Hematopoietic multipotent progenitor cell treated with erythropoietin and hydrocortisone succinate and interleukin-3 and kit ligand, for 15 days (in vitro differentiated cells): Measurements from ENCODE around the gene CD9.

Source experiments
- DNase-seq: peaks from one replicate; pipeline ENCODE4 v3.0.0-alpha.2; 2015; ENCODE audit warnings: low spot score

Gene CD9

DNA sequence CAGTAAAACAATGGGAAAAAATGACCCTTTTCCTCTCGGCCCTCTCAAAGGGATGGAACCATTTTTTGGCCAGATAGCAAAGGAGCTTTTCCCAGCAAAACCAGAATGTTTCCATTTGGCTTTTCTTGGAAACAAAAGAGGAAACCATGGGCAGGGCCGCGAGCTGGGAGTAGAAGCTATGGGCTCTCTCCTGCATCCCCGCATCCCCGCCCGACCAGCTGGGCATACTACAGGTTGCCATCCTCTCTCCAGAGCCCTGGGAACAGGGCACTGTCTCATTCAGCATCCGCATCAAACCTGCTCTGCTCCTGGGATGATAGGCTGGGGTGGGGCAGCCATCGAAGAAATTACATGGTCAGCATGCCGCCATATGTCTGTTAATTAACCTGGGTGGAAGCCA is 20.9 kb downstream of the CD9 start:
- no peak for DNase-seq

DNA sequence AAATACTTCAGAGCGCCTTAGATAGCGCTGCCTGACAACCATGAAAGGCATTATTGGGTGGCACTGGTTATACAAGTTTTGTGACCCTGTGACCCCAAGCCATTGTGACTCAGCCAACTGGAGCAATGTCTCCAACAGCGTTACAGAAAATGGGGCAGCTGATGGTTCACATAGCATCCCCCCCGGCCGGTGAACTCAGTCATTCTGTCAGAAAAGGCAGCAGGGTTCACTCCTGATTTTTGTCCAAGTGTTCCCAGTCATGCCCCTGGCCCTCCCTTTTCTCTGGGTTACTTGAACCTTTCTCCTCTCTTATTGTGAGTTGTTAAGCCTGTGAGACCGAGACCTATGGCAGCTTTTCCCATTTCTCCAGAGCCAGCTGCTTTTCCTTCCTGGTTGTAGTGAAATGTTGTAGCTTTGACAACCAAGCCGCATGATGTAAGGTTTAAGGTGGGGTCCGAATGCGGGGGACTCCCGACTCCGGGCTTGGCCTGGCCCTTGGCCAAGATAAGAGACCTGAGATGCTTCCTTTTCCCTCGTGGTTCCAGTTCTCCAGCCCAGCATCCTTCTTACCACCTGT is 22.0 kb downstream of the CD9 start:
- DNase-seq = no peak

- DNase-seq = no peak
These were observed 23.3 kb downstream of the CD9 start for GRCh38 chr12:6223545-6223944.

DNA sequence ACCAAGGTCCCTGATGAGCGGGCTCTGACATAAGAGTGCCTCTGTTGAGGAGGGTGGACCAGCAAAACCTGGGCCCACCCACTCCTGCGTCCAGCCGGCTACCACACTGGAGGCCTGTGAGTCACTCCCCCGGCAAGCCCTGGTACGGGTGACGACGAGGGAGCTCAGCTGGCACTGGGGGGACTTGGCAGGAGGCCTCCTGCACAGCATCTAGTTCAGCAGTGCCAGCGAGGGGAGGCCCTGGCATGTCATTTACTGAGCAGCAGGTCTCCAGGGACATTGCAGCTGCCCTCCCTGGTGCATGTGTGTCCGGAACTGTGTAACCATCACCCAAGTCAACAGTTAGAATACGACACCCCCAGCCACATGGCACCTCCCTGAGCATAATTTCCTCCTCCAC is 24.4 kb downstream of the CD9 start:
- no peak for DNase-seq

- DNase-seq = no peak
These were observed 25.4 kb downstream of the CD9 start for GRCh38 chr12:6225630-6226001.

GRCh38 chr12:6226002-6226678 is 25.9 kb downstream of the CD9 start:
- DNase-seq = no peak

DNA sequence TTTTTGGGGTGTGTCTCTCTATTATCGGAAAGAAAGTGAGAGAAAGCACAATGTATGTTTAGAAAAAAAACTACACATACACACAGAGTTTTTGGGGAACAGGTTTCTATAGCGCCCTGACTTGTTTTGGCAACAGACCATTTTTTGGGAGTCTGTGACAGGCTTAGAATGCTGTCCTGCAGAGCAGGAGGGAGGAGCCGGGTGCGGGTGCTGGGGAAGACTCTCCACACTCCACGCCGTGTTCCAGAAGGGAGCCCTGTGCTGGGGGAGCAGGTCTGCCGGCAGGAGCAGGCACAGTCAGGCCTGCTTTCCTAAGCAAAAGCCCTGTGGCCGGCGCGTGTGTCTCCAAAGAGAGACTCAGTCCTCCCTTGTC is 26.5 kb downstream of the CD9 start:
- no peak for DNase-seq

DNA sequence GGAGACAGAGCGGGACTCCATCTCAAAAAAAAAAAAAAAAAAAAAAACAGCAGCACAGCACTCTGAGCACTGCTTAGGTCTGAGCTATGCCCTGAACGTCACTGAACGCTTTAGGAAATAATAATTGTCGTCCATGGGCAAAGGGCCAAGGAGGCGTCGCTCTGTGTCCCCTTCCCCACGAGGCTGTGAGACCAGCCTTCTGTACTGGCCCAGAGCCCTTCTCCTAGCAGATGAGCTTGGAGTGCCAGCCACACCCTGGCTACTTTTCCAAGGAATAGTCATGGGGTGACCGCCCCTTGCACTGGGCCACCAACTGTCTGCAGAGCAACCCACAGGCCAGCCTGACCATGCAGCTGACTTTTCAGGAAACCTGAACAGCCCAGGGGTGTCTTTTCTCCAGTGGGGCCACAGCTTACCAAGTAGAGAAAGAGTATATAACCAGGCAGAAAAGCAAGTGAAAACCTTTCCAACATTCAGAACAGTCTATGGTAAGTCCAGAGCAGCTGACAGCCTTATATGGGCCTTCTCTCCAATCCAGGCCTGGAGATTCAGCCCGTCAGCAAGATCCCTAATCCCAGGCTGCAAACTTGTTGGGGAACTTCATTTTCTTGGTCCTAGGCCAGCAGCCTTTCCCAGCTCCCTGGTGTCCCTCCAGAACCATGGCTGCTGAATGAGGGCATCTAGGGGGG is 28.5 kb downstream of the CD9 start:
- DNase-seq = no peak

- no peak for DNase-seq
These were observed 29.3 kb downstream of the CD9 start for GRCh38 chr12:6229224-6230218.

- no peak for DNase-seq
These were observed 30.3 kb downstream of the CD9 start for GRCh38 chr12:6230321-6231110.

DNA sequence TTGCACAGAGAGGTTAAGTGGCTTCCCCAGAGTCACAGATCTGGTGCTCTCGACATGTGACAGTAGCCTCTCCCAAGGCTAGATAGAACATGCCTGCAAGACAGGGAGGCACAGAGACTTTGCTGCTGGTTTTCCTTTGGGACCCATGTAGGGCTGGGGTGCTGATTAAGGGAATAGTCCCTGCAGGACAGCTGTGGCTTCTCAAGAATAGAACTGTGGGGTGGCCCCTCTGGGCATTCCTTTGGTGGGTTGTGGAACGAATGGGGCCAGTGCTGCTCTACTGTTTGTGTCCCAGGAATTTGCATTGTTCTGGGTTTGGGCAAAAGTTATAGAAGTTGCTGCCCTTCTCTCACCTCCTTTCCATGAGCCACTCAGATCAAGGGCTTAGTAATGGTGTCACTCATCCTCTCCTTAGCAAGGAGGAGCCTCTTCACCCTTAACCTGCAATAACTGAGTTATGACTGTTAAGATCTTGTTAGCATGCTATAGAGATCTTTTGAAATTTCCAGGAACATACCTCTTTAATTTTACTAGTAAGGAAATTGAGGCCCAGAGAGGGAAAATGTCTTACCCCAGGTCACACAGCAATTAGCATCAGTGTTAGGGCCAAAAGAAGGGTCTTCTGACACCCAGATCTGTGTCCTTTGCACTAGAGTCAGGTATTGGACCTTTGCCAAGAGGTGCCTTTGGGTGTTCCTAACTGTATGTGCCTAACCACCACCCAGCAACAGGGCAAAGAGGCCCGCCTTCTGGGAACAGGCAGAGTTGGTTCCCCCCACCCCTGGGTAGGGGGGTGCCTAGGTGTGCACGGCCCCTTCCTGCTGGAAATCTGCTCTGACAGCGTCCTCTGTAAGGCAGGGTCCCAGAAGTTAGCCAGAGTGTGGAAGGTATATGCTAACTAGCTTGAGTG is 31.4 kb downstream of the CD9 start:
- peak; percentile 10 for DNase-seq

DNA sequence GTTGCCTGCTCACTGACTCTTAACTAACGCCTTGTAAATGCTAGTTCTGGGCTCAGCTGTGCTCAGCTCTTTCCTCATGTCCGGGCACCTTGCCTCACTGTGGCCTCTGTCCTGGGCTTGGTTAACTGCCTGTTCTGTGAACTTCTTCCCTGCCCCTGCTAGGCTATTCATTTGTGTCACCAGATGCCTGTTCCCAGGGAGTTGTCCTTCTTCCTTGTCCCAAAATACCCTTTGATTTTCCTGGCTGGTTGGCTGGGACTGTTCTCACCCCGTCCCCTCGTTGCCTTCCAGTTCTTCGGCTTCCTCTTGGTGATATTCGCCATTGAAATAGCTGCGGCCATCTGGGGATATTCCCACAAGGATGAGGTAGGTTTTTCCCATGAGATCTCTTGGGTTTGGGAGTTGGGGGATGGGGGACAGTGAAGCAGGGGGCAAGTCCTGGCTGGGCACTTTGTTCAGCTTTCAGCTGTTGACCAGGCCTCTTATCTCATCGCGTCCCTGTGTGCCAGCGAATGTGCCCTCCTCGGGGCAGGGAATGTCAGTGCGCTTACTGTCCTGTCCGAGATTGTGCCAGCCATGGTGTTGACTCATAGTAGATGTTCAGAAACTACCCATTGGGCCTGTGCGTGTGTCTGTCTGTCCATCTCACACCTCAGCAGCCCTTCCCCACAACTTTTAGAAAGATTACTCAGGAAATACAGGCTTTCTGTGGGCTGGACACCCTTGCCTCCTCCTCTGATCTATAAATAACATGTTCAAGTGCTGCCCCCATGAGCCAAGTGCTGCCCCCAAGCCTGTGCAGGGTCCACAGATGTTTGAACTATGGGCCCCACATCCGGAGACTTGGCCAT is 33.1 kb downstream of the CD9 start:
- no peak for DNase-seq

DNA sequence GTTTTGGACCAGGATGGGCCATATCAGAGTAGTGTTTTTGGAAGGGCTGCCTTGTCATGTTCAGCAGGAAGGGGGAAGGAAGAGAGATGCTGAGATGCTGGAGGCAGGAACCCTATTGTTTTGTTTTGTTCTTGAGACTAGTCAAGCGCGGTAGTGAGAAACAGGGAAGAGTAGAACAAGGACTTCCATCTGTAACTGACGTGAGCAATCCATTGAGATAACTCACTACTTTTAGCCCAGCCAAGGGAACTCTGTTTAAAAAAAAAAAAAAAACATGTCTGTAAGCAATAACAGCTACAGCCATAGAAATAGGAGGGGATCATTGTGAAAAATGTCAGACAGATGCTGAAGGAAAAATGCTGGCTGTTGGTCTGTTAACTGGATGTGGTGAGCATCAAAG is 34.0 kb downstream of the CD9 start:
- no peak for DNase-seq

DNA sequence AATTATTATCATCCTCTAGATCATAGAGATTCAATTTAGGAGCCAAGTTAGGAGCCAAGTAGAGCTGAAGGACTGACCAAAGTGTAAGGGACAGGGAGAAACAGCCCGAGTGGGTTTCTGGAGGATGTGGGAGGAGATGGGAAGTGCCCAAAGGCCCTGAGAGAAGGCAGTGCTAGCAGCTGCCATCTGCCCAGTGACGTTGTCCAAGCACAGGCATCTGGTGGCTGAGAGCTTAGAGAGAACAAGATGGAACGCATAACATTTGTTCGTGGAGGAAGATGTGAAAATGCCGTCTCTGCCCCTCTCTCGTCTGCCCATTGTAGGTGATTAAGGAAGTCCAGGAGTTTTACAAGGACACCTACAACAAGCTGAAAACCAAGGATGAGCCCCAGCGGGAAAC is 34.7 kb downstream of the CD9 start:
- DNase-seq = no peak

- no peak for DNase-seq
These were observed 35.3 kb downstream of the CD9 start for GRCh38 chr12:6235499-6235898.

GRCh38 chr12:6235906-6236640 is 35.9 kb downstream of the CD9 start:
- no peak for DNase-seq

DNA sequence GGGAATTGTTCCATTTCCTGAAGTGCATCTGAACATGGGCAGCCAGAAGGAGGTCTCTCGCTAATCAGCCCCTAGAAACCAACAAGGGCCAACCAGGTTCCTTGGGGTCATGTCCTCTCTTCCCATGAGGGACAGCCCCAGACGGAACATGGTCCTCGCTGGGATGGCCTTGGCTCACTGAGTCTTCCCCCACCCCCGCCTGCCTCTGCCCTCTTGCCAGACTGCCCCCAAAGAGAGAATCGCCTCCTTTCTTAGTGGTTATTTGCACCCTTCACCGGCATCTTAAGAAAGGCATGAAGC is 36.4 kb downstream of the CD9 start:
- no peak for DNase-seq

- DNase-seq = no peak
These were observed 37.6 kb downstream of the CD9 start for GRCh38 chr12:6237830-6238229.

DNA sequence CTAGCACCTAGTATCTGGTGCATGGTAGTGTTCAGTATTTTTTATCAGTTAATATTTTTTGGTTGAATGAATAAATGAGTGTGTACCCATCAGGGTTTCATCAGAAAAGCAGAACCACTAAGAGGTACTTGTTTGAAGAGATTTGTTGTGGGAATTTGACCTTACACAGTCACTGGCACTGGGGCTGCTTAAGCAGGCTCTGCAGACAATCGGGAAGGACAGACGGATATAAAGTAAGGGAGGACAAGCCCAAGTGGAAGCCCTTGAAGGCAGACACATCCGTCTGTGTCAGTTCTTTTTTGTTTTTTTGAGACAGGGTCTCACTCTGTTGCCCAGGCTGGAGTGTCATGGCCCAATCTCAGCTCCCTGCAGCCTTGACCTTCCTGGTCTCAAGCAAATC is 38.7 kb downstream of the CD9 start:
- DNase-seq = no peak
